ENCODE data around the gene ZNF462. TPM values are rescaled to one million over a fixed set of nuclear protein-coding genes. Genes with fewer than 3 reads are reported as not detected.
"Not testable (repeated sequence)": the region's sequence is repeated elsewhere in the genome, so short reads cannot be mapped to it uniquely, and the experiment has no call there.

The ZNF462 gene
- total RNA-seq, 1 experiment from 2014 or later, result 164 TPM

GRCh38 chr9:106983346-106983745 lies 120.4 kb downstream of the ZNF462 start:
- Histone ChIP-seq H3K4me2 (ENCODE audit: insufficient read depth, insufficient read length, low read length) (no peak overlapping the region), H2BK12ac (ENCODE audit: insufficient read length, low read depth, low read length) (no peak overlapping the region), H2BK20ac (ENCODE audit: low read depth, low read length, poor library complexity, severe bottlenecking) (no peak overlapping the region), H3K9me3 (ENCODE audit: control insufficient read depth, low read depth, low read length) (no peaks in the 10 kb centered on the region), H3K27ac (ENCODE audit: insufficient read length, low read depth, low read length) (no peak overlapping the region), H3K23ac (ENCODE audit: insufficient read length, low read depth, low read length) (no peak overlapping the region), H4K8ac (replicated peaks; ENCODE audit: insufficient read length, low read depth, low read length) (no peak overlapping the region), H3K18ac (ENCODE audit: insufficient read length, low read depth, low read length) (no peak overlapping the region), H3K4ac (ENCODE audit: low read depth, low read length) (no peak overlapping the region), H2AFZ (ENCODE audit: low read length) (no peak overlapping the region), H4K20me1 (ENCODE audit: control insufficient read depth, insufficient read depth, insufficient read length) (peaks cover 3% of the 10 kb centered on the region), H3K27me3 (ENCODE audit: insufficient read depth, low read length) (no peaks in the 10 kb centered on the region), H2BK5ac (ENCODE audit: insufficient read length, low read length) (no peak overlapping the region), H3K14ac (ENCODE audit: insufficient read depth, low read length) (no peak overlapping the region), H2BK15ac (ENCODE audit: low read depth, low read length) (no peak overlapping the region), H2BK120ac (ENCODE audit: low read depth, low read length, poor library complexity, severe bottlenecking) (no peak overlapping the region), H3K79me1 (ENCODE audit: insufficient read depth, low read depth, low read length, poor library complexity, severe bottlenecking) (no peaks in the 10 kb centered on the region), H3K79me2 (ENCODE audit: insufficient read depth, low read length) (no peaks in the 10 kb centered on the region), H4K91ac (ENCODE audit: insufficient read length, low read depth, low read length) (no peak overlapping the region), H2AK5ac (ENCODE audit: insufficient read length, low read length) (no peak overlapping the region), H3K9ac (ENCODE audit: extremely low read depth, insufficient read length, low read length) (no peak overlapping the region), H3T11ph (ENCODE audit: low read length) (no peak overlapping the region), H3K4me1 (ENCODE audit: insufficient read depth, low read length) (no peaks in the 10 kb centered on the region), H3K56ac (ENCODE audit: insufficient read length, low read depth, low read length) (no peak overlapping the region), H4K5ac (ENCODE audit: insufficient read length, low read depth, low read length) (no peak overlapping the region), H3K23me2 (ENCODE audit: insufficient read length, low read depth, low read length, poor library complexity, severe bottlenecking) (no peaks in the 10 kb centered on the region)
- 0 out of 4 replicates have a peak, but pooled peaks cover 0 to 2% of the 10 kb centered on the region in 2 experiments for H3K4me1 Mint-ChIP-seq
- TF ChIP-seq CTCF (conservative IDR thresholded peaks at IDR 0.05), result no peak
- H3K27ac Mint-ChIP-seq, result peak overlapping the region in 2 of 3 experiments; percentile 35 to 50; a peak in 1 of 7 replicates
- H3K36me3 Mint-ChIP-seq (ENCODE audit: insufficient read depth in 1 of 3, low read depth in 3 of 3), result peaks cover 64 to 91% (median 83%) of the 10 kb centered on the region in 3 experiments
- H3K27me3 Mint-ChIP-seq (ENCODE audit: low read depth), result no peaks in the 10 kb centered on the region
- no peaks in the 10 kb centered on the region for H3K9me3 Mint-ChIP-seq
- no peak overlapping the region for H3K4me3 Mint-ChIP-seq
- no CpG with 5 or more reads among the region's 2 CpGs for WGBS (ENCODE audit: extremely low coverage, insufficient read length, low lambda C conversion rate)
- no peak for DNase-seq

- not testable (repeated sequence) for H2BK120ac ChIP-seq (ENCODE audit: low read depth, low read length, poor library complexity, severe bottlenecking); H3K9ac ChIP-seq (ENCODE audit: extremely low read depth, insufficient read length, low read length)
Observed at GRCh38 chr9:106989904-106990303, 126.9 kb downstream of the ZNF462 start.

More at GRCh38 chr9:106989904-106990303, 126.9 kb downstream of the ZNF462 start:
- not testable (repeated sequence) for H3K79me2 ChIP-seq (ENCODE audit: insufficient read depth, low read length); H3K4me1 Mint-ChIP-seq; H4K91ac ChIP-seq (ENCODE audit: insufficient read length, low read depth, low read length); H2AFZ ChIP-seq (ENCODE audit: low read length); H3T11ph ChIP-seq (ENCODE audit: low read length); H2AK5ac ChIP-seq (ENCODE audit: insufficient read length, low read length); H4K8ac ChIP-seq (replicated peaks; ENCODE audit: insufficient read length, low read depth, low read length); H3K9me3 ChIP-seq (ENCODE audit: control insufficient read depth, low read depth, low read length); H2BK15ac ChIP-seq (ENCODE audit: low read depth, low read length); H3K18ac ChIP-seq (ENCODE audit: insufficient read length, low read depth, low read length); H3K14ac ChIP-seq (ENCODE audit: insufficient read depth, low read length); H4K5ac ChIP-seq (ENCODE audit: insufficient read length, low read depth, low read length); H3K56ac ChIP-seq (ENCODE audit: insufficient read length, low read depth, low read length); H3K4me2 ChIP-seq (ENCODE audit: insufficient read depth, insufficient read length, low read length); H3K27me3 ChIP-seq (ENCODE audit: insufficient read depth, low read length); H3K27me3 Mint-ChIP-seq (ENCODE audit: low read depth); H3K4ac ChIP-seq (ENCODE audit: low read depth, low read length); H2BK5ac ChIP-seq (ENCODE audit: insufficient read length, low read length); H3K23me2 ChIP-seq (ENCODE audit: insufficient read length, low read depth, low read length, poor library complexity, severe bottlenecking); H3K4me1 ChIP-seq (ENCODE audit: insufficient read depth, low read length); H3K23ac ChIP-seq (ENCODE audit: insufficient read length, low read depth, low read length); H3K9me3 Mint-ChIP-seq; H3K4me3 Mint-ChIP-seq; H3K79me1 ChIP-seq (ENCODE audit: insufficient read depth, low read depth, low read length, poor library complexity, severe bottlenecking); H2BK20ac ChIP-seq (ENCODE audit: low read depth, low read length, poor library complexity, severe bottlenecking); H3K27ac ChIP-seq (ENCODE audit: insufficient read length, low read depth, low read length); H2BK12ac ChIP-seq (ENCODE audit: insufficient read length, low read depth, low read length); H4K20me1 ChIP-seq (ENCODE audit: control insufficient read depth, insufficient read depth, insufficient read length); DNase-seq
- WGBS (ENCODE audit: extremely low coverage, insufficient read length, low lambda C conversion rate), result no CpG with 5 or more reads among the region's 2 CpGs
- peaks cover 60 to 92% (median 89%) of the 10 kb centered on the region in 3 experiments; a peak in 6 of 7 replicates for H3K36me3 Mint-ChIP-seq (ENCODE audit: insufficient read depth in 1 of 3, low read depth in 3 of 3)
- H3K27ac Mint-ChIP-seq, result peak overlapping the region in 1 of 3 experiments; percentile 12; a peak in 1 of 7 replicates
